Activated T-cell treated with anti-CD3 and anti-CD28 coated beads, Interleukin-2, amount 50 U/mL, for 24 hours (primary cell): Measurements from ENCODE around the gene PRR11.
"Not testable (repeated sequence)": the region's sequence is repeated elsewhere in the genome, so short reads cannot be mapped to it uniquely, and the experiment has no call there.

Experiments used
- DNase-seq: peaks from one replicate; pipeline ENCODE4 v3.0.0-alpha.2; 2020
- H3K27ac Mint-ChIP-seq: 2 replicates; pipeline ENCODE4 v1.8.0; 2020; ENCODE audit warnings: mild to moderate bottlenecking, mixed read lengths
- H3K27me3 Mint-ChIP-seq: 2 replicates; pipeline ENCODE4 v1.8.0; 2020; ENCODE audit warnings: mixed read lengths
- H3K36me3 Mint-ChIP-seq: 2 replicates; pipeline ENCODE4 v1.8.0; 2020; ENCODE audit warnings: low read depth, mixed read lengths
- H3K4me1 Mint-ChIP-seq: 2 replicates; pipeline ENCODE4 v1.8.0; 2020; ENCODE audit warnings: low read depth, mixed read lengths
- H3K4me3 Mint-ChIP-seq: 2 replicates; pipeline ENCODE4 v1.8.0; 2020; ENCODE audit warnings: mild to moderate bottlenecking, moderate library complexity, mixed read lengths
- H3K9me3 Mint-ChIP-seq: 2 replicates; pipeline ENCODE4 v1.8.0; 2020; ENCODE audit warnings: mixed read lengths

PRR11 gene

GRCh38 chr17:59172436-59173004, 17.0 kb downstream of the PRR11 start:
- no peak for DNase-seq
- Mint-ChIP-seq H3K4me3 (no peak overlapping the region), H3K4me1 (peaks cover 4% of the 10 kb centered on the region), H3K27ac (no peak overlapping the region), H3K9me3 (no peaks in the 10 kb centered on the region), H3K36me3 (peaks cover 24% of the 10 kb centered on the region), H3K27me3 (no peaks in the 10 kb centered on the region)

GRCh38 chr17:59174671-59175070, 19.1 kb downstream of the PRR11 start:
- Mint-ChIP-seq H3K4me3 (no peak overlapping the region), H3K4me1 (no peaks in the 10 kb centered on the region), H3K9me3 (no peaks in the 10 kb centered on the region), H3K36me3 (peaks cover 23% of the 10 kb centered on the region), H3K27me3 (no peaks in the 10 kb centered on the region), H3K27ac (no peak overlapping the region)
- no peak for DNase-seq

- Mint-ChIP-seq H3K27ac (no peak overlapping the region), H3K9me3 (no peaks in the 10 kb centered on the region), H3K36me3 (peaks cover 21% of the 10 kb centered on the region)
These were observed 19.5 kb downstream of the PRR11 start for GRCh38 chr17:59175076-59175475.

GRCh38 chr17:59178266-59178985, 22.9 kb downstream of the PRR11 start:
- Mint-ChIP-seq H3K27ac (no peak overlapping the region), H3K4me3 (no peak overlapping the region), H3K36me3 (peaks cover 4% of the 10 kb centered on the region), H3K9me3 (no peaks in the 10 kb centered on the region), H3K27me3 (no peaks in the 10 kb centered on the region), H3K4me1 (no peaks in the 10 kb centered on the region)
- DNase-seq = no peak

More at GRCh38 chr17:59175076-59175475, 19.5 kb downstream of the PRR11 start:
- H3K27me3 Mint-ChIP-seq = no peaks in the 10 kb centered on the region
- no peaks in the 10 kb centered on the region for H3K4me1 Mint-ChIP-seq
- no peak for DNase-seq
- H3K4me3 Mint-ChIP-seq = no peak overlapping the region

- not testable (repeated sequence) for H3K4me3 Mint-ChIP-seq, H3K36me3 Mint-ChIP-seq, DNase-seq, H3K27ac Mint-ChIP-seq, H3K4me1 Mint-ChIP-seq, H3K9me3 Mint-ChIP-seq, H3K27me3 Mint-ChIP-seq
These were observed 24.1 kb downstream of the PRR11 start for GRCh38 chr17:59179601-59180000.

GRCh38 chr17:59180626-59181025, 25.1 kb downstream of the PRR11 start:
- Mint-ChIP-seq H3K4me3 (no peak overlapping the region), H3K36me3 (peaks cover 5% of the 10 kb centered on the region), H3K27ac (no peak overlapping the region), H3K4me1 (no peaks in the 10 kb centered on the region), H3K9me3 (no peaks in the 10 kb centered on the region), H3K27me3 (no peaks in the 10 kb centered on the region)
- DNase-seq = no peak

GRCh38 chr17:59181481-59181880, 25.9 kb downstream of the PRR11 start:
- peaks cover 8% of the 10 kb centered on the region for H3K36me3 Mint-ChIP-seq
- no peaks in the 10 kb centered on the region for H3K4me1 Mint-ChIP-seq
- H3K27ac Mint-ChIP-seq = no peak overlapping the region
- DNase-seq = no peak
- no peaks in the 10 kb centered on the region for H3K9me3 Mint-ChIP-seq
- no peaks in the 10 kb centered on the region for H3K27me3 Mint-ChIP-seq
- no peak overlapping the region for H3K4me3 Mint-ChIP-seq

GRCh38 chr17:59185997-59186396, 30.5 kb downstream of the PRR11 start:
- Mint-ChIP-seq H3K4me3 (no peak overlapping the region), H3K4me1 (no peaks in the 10 kb centered on the region), H3K36me3 (peaks cover 17% of the 10 kb centered on the region), H3K9me3 (no peaks in the 10 kb centered on the region), H3K27me3 (no peaks in the 10 kb centered on the region), H3K27ac (no peak overlapping the region)
- no peak for DNase-seq

GRCh38 chr17:59186850-59187249, 31.3 kb downstream of the PRR11 start:
- no peaks in the 10 kb centered on the region for H3K27me3 Mint-ChIP-seq
- no peaks in the 10 kb centered on the region for H3K9me3 Mint-ChIP-seq
- H3K27ac Mint-ChIP-seq = no peak overlapping the region
- no peak for DNase-seq
- no peaks in the 10 kb centered on the region for H3K4me1 Mint-ChIP-seq
- no peak overlapping the region for H3K4me3 Mint-ChIP-seq
- H3K36me3 Mint-ChIP-seq = peaks cover 21% of the 10 kb centered on the region

- Mint-ChIP-seq H3K36me3 (peaks cover 34% of the 10 kb centered on the region), H3K9me3 (no peaks in the 10 kb centered on the region), H3K4me1 (peaks cover 3% of the 10 kb centered on the region), H3K4me3 (no peak overlapping the region), H3K27me3 (no peaks in the 10 kb centered on the region), H3K27ac (no peak overlapping the region)
- no peak for DNase-seq
These were observed 35.3 kb downstream of the PRR11 start for GRCh38 chr17:59190806-59191205.

- Mint-ChIP-seq H3K27ac (no peak overlapping the region), H3K4me3 (no peak overlapping the region), H3K9me3 (no peaks in the 10 kb centered on the region), H3K4me1 (peaks cover 3% of the 10 kb centered on the region), H3K27me3 (no peaks in the 10 kb centered on the region), H3K36me3 (peaks cover 37% of the 10 kb centered on the region)
- DNase-seq = no peak
These were observed 37.9 kb downstream of the PRR11 start for GRCh38 chr17:59193336-59193862.

- H3K27ac Mint-ChIP-seq = no peak overlapping the region
- no peaks in the 10 kb centered on the region for H3K9me3 Mint-ChIP-seq
- no peaks in the 10 kb centered on the region for H3K27me3 Mint-ChIP-seq
- H3K36me3 Mint-ChIP-seq = peaks cover 35% of the 10 kb centered on the region
- no peak overlapping the region for H3K4me3 Mint-ChIP-seq
- no peaks in the 10 kb centered on the region for H3K4me1 Mint-ChIP-seq
- DNase-seq = no peak
These were observed 43.9 kb downstream of the PRR11 start for GRCh38 chr17:59199398-59199797.

GRCh38 chr17:59202320-59202719, 46.8 kb downstream of the PRR11 start:
- no peak for DNase-seq

GRCh38 chr17:59219370-59219769, 63.8 kb downstream of the PRR11 start:
- Mint-ChIP-seq H3K27me3 (no peaks in the 10 kb centered on the region), H3K36me3 (peaks cover 20% of the 10 kb centered on the region), H3K4me1 (peaks cover 17% of the 10 kb centered on the region), H3K4me3 (no peak overlapping the region), H3K27ac (no peak overlapping the region), H3K9me3 (no peaks in the 10 kb centered on the region)
- DNase-seq = no peak

More at GRCh38 chr17:59202320-59202719, 46.8 kb downstream of the PRR11 start:
- Mint-ChIP-seq H3K27me3 (no peaks in the 10 kb centered on the region), H3K4me3 (no peak overlapping the region), H3K4me1 (no peaks in the 10 kb centered on the region), H3K27ac (no peak overlapping the region), H3K9me3 (no peaks in the 10 kb centered on the region), H3K36me3 (peaks cover 22% of the 10 kb centered on the region)

- DNase-seq = no peak
- Mint-ChIP-seq H3K4me3 (peak overlapping the region; percentile 93), H3K27ac (peak overlapping the region; percentile 91), H3K9me3 (no peaks in the 10 kb centered on the region), H3K36me3 (peaks cover 14% of the 10 kb centered on the region), H3K4me1 (peaks cover 13% of the 10 kb centered on the region), H3K27me3 (no peaks in the 10 kb centered on the region)
These were observed 64.4 kb downstream of the PRR11 start for GRCh38 chr17:59219992-59220327.
